NCI-H524 treated with DMSO at 0.1 percent for 48 hours (cell line): ENCODE data around the gene LAPTM5.
"Not testable (repeated sequence)": the region's sequence is repeated elsewhere in the genome, so short reads cannot be mapped to it uniquely, and the experiment has no call there.

Experiments used
- DNase-seq: peaks from one replicate; lab custom pipeline; 2025; lab: John Stamatoyannopoulos, UW

LAPTM5 gene, protein sequence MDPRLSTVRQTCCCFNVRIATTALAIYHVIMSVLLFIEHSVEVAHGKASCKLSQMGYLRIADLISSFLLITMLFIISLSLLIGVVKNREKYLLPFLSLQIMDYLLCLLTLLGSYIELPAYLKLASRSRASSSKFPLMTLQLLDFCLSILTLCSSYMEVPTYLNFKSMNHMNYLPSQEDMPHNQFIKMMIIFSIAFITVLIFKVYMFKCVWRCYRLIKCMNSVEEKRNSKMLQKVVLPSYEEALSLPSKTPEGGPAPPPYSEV

GRCh38 chr1:30757352-30758120 lies at the start of gene LAPTM5:
Gene LAPTM5 (minus strand): TSS chr1:30757774. CDS start chr1:30757745, 29 bp downstream.
- no peak for DNase-seq

GRCh38 chr1:30806381-30807317 lies 49.1 kb upstream of the LAPTM5 start:
- no peak for DNase-seq

- DNase-seq = no peak
Measured at GRCh38 chr1:30805304-30806003, 47.9 kb upstream of the LAPTM5 start.

- DNase-seq = no peak
Measured at GRCh38 chr1:30804822-30805221, 47.2 kb upstream of the LAPTM5 start.

DNA sequence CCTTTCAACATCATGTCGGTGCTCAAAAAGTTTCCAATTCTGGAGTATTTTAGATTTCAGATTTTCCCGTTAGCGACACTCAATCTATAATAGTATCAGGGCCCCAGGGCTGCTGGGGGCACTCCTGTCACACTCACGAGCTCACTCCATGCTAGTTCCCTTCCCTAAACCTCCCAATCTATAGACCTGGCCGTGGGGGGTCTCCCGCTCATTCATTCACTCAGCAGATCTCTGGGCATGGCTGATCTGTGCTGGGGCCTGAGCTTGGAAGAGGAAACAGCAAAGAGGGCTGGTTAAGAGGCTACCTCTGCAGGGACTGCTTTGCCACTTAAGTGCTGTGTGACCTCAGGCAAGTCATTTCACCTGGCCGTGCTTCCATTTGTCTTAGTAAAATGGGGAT lies 46.8 kb upstream of the LAPTM5 start:
- no peak for DNase-seq

- DNase-seq = no peak
Measured at GRCh38 chr1:30803562-30803961, 46.0 kb upstream of the LAPTM5 start.

DNA sequence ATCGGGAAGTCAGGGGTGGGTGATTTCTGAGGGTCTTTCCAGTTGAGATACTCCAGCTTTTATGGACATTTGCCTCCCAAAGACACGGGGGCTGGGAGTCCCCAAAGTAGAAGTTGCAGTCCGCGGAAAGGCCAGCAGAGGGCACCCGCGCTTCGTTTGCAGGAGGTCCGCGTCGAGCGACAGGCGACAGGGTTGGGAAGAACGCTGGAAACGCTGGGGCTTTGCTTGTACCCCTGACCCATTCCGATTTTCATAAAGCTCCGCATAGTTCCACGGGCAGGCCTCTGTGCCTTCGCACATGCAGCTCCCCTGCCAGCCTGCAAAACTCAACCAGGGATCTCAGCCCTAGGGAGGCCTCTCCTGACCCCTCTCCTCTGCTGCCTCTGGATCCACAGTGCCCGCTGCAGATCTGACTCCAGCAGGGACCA lies 44.2 kb upstream of the LAPTM5 start:
- no peak for DNase-seq

GRCh38 chr1:30799233-30799511 lies 41.6 kb upstream of the LAPTM5 start:
- no peak for DNase-seq

DNA sequence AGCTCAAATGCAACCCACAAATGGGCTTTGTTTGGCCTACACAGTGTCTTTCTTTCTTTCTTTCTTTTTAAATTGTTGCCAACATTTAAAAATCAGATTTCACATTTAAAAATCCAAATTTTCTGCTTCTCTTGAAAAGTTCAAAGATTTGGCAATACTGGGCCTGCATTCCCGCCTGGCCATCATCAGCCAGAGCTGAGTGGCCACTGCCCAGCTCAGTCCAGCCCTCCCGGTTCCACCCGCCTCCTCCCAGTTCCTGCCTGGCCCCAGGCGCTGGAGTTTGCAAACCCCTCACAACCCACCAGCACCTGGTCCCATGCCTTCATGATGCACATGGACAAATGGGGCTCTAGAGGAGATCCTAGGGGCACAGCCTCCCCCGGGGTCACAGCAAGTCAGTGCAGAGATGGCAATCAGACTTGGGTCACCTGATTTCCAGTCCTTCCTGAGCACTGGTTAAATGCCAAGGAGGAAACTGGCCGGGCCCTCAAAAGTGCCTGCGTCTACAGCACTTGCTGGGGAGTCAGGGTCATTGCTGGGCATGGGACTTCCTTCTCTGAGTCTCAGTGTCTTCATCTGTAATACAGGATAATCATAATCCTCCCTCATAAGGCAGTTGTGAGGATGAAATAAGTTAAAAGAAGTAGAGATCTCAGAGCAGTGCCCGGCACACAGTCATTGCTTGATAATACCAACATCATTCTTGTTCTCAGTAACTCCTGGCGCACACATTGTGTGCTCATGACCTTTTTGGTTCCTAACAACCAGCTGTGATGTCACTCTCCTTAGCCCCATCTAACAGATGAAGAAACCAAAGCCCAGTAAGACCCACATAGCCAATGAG lies 41.0 kb upstream of the LAPTM5 start:
- no peak for DNase-seq

- DNase-seq = no peak
Measured at GRCh38 chr1:30795026-30795425, 37.5 kb upstream of the LAPTM5 start.

DNA sequence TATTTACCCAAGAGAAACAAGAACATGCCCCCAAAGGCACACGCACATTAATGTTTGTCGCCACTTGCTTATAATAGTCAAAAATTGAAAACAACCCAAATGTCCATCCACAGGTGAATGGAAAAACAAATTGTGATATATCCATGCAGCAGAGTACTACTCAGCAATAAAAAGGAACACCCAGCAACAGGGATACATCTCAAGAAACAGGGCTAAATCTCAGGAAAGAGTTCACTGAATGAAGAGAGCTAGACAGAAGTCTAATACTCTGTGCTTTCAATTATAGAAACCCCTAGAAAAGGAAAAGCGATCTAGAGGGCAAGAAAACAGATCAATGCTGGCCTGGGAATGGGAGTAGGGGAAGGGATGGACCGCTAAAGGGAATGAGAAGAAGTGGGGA lies 36.7 kb upstream of the LAPTM5 start:
- DNase-seq = no peak

GRCh38 chr1:30793209-30793608 lies 35.6 kb upstream of the LAPTM5 start:
- DNase-seq = no peak

DNA sequence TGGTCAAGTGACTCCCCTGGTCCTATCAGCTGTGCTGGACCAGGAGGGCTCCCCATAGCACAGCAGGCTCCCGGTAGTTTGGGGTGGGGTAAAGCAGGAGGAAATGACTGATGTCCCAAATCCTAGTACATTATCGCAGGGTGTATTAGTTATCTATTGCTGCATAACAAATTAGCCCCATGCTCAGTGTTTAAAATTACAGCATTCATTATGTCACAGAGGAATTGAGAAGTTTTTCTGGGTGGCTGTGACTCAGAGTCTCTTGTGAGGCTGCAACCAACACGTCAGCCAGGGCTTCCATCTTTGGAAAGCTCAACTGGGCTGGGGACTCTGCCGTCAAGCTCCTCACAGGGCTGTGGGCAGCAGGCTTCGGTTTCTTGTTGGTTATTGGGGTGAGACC lies 34.3 kb upstream of the LAPTM5 start:
- no peak for DNase-seq

GRCh38 chr1:30790850-30791778 lies 33.5 kb upstream of the LAPTM5 start:
- no peak for DNase-seq

GRCh38 chr1:30790256-30790525 lies 32.6 kb upstream of the LAPTM5 start:
- not testable (repeated sequence) for DNase-seq

- DNase-seq = peak; percentile 39
Measured at GRCh38 chr1:30789388-30790255, 32.0 kb upstream of the LAPTM5 start.

DNA sequence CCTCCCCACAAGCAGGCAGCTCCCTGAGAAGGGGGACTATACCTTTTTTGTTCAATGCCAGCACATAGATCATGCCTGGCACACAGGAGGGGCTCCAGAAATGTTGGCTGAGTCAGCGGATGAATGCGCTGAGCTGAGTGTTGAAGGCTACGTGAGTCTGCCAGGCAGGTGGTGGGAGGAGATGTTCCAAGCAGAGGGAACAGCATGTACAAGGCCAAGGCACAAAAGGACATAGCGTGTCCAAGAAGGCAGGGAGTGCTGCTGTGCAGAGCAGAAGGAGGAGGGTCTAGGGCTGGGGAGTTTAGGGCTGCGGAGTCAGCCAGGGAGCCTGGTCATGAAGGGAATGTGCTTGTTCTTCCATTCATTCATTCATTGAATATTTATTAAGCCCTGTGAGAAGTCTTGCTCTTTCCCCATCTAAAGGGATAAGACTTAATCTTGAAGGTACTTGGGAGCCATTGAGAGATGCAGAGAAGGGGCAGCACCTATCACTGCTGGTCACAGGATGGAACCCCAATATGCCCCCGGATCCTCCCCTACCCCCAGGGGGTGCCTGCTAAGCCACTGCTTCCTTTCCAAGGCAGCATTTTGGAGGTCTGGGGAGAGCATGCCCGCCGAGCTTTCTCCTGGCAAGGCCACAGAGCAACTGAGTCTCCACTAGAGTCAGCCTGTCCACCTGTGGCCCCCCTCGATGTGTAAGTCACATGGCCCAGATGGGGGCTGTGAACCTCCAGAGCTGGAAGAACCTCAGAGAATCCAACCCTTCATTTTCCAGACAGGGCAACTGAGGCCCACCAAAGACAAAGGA lies 31.2 kb upstream of the LAPTM5 start:
- DNase-seq = no peak

DNA sequence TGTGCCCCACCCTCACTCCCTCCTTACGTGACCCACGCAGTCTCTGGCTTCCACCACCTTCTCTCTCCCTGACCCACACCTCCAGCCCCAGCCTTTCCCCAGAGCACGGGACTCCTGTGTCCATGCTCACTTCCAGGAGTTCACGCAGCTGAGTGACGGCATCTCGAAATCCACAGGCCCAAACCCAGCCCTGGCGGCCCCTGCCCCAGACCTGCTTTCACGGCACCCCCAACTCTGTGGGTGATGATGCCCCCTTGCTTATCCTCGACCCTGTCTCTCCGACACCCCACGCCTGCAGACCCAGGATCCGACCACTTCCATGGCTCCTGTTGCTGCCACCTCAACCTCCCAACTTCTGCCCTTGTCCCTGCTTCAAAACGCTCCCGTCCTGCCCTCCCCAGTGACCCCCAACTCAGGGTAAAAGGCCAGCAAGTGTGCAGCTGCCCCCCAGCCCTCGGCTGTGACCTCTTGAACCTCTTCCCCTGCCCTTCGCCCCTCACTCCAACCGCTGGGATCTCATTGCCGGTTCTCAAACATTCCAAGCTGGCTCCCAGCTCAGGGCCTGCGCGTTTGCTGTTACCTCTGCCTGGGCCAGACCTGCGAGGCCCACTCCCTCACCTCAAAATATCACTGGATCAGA lies 30.4 kb upstream of the LAPTM5 start:
- DNase-seq = no peak
